Erythroblast (primary cell): ENCODE measurements around the gene FAM13A.
"Not testable (repeated sequence)": the region's sequence is repeated elsewhere in the genome, so short reads cannot be mapped to it uniquely, and the experiment has no call there.

Source experiments
- DNase-seq, 2 experiments: peaks; one replicate each; lab custom pipeline; 2025; lab: John Stamatoyannopoulos, UW
- GATA1 ChIP-seq: IDR thresholded peaks from 2 replicates; pipeline ENCODE4 v1.6.1; 2011; ENCODE audit warnings: low read depth, mild to moderate bottlenecking, control low read depth, low read length, moderate library complexity
- POLR2A ChIP-seq: IDR thresholded peaks from 2 replicates; pipeline ENCODE4 v1.6.1; 2011; ENCODE audit warnings: mild to moderate bottlenecking, low read length

FAM13A gene

GRCh38 chr4:88940506-88940905, 116.5 kb downstream of the FAM13A start:
- no peak for DNase-seq
- TF ChIP-seq POLR2A = no peak
- TF ChIP-seq GATA1 = no peak

GRCh38 chr4:88939697-88940096, 117.3 kb downstream of the FAM13A start:
- no peak for TF ChIP-seq POLR2A
- TF ChIP-seq GATA1 = no peak
- no peak for DNase-seq

- no peak for TF ChIP-seq POLR2A
- no peak for TF ChIP-seq GATA1
- peak in 1 of 2 experiments; percentile 6 for DNase-seq
These were observed 118.8 kb downstream of the FAM13A start for GRCh38 chr4:88938138-88938537.

- no peak for TF ChIP-seq POLR2A
- TF ChIP-seq GATA1 = no peak
- peak in 1 of 2 experiments; percentile 10 for DNase-seq
These were observed 119.9 kb downstream of the FAM13A start for GRCh38 chr4:88937081-88937480.

GRCh38 chr4:88933414-88934160, 123.4 kb downstream of the FAM13A start:
- TF ChIP-seq GATA1 (no peak), POLR2A (no peak)
- DNase-seq = no peak

GRCh38 chr4:88928852-88929251, 128.1 kb downstream of the FAM13A start:
- DNase-seq = no peak
- no peak for TF ChIP-seq GATA1
- no peak for TF ChIP-seq POLR2A

GRCh38 chr4:88927420-88927819, 129.6 kb downstream of the FAM13A start:
- TF ChIP-seq GATA1 (no peak), POLR2A (no peak)
- no peak for DNase-seq

- no peak for TF ChIP-seq GATA1
- no peak for TF ChIP-seq POLR2A
- no peak for DNase-seq
These were observed 137.9 kb downstream of the FAM13A start for GRCh38 chr4:88919056-88919455.

- DNase-seq = not testable (repeated sequence)
These were observed 143.8 kb downstream of the FAM13A start for GRCh38 chr4:88913181-88913580.

- DNase-seq = no peak
- TF ChIP-seq POLR2A (no peak), GATA1 (no peak)
These were observed 145.5 kb downstream of the FAM13A start for GRCh38 chr4:88911246-88912212.

GRCh38 chr4:88910101-88910500, 146.9 kb downstream of the FAM13A start:
- DNase-seq = no peak
- no peak for TF ChIP-seq GATA1
- TF ChIP-seq POLR2A = no peak

- no peak for DNase-seq
- TF ChIP-seq POLR2A = no peak
- TF ChIP-seq GATA1 = no peak
These were observed 148.5 kb downstream of the FAM13A start for GRCh38 chr4:88908521-88908920.

GRCh38 chr4:88908003-88908402, 149.0 kb downstream of the FAM13A start:
- TF ChIP-seq GATA1 = no peak
- TF ChIP-seq POLR2A = no peak
- no peak for DNase-seq

- DNase-seq = no peak
- TF ChIP-seq GATA1 (no peak), POLR2A (no peak)
These were observed 149.5 kb downstream of the FAM13A start for GRCh38 chr4:88907478-88907877.

GRCh38 chr4:88904240-88904639, 152.7 kb downstream of the FAM13A start:
- not testable (repeated sequence) for DNase-seq
